Caki2 (cell line): ENCODE data around the gene PPM1B. TPM values are rescaled to one million over a fixed set of nuclear protein-coding genes. Genes with fewer than 3 reads are reported as not detected.
"Not testable (repeated sequence)": the region's sequence is repeated elsewhere in the genome, so short reads cannot be mapped to it uniquely, and the experiment has no call there.

Experiments used
- DNase-seq: peaks from one replicate; pipeline ENCODE4 v3.0.0-alpha.2; 2015; ENCODE audit warnings: low read depth
- in situ Hi-C: cut with HindIII; loops from 2 replicates; pipeline ENCODE4 v1.10.0; 2016; ENCODE audit warnings: low sequenced_read_pairs, low pct_unique_long_range_greater_than_20kb, mixed read lengths
- total RNA-seq: library from RNA; depleted of rRNA; stranded (reverse); fragments of >200 nt; shearing (Covaris generic); gene quantifications from 2 replicates; pipeline ENCODE4 v1.2.3, GENCODE V29; 2014; ENCODE audit warnings: low replicate concordance

Gene PPM1B
- total RNA-seq, 1 experiment from 2014 or later: 22.5 TPM

DNA sequence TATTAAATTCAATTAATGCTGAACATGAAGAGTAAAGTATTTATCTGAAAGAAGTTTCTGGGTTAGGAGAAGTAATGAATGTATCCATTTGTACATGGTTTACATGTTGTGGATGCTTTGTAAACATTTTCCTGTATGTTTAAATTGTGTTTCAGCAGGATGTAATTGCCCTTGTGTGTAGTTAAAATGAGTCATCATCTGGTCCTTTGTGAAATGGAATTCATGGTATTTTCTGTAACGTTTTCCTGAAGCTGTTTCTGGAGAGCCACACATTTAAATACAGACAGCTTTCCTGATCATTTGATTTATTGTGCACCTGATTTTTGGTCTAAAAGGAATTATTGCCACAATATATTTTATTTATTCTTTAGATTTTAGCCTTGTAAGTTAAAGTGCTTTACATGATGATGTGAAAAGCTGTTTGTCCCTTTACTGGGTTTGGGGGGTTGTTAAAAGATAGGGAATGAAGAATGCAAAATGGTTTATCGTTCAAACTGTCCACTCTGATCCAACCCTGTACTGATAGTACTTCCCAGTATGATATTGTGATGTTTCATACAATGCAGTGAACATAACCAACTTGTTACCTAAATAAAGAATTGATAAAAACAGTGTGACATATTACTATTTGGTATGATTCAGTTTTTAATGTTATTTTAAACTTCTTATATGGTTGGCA lies 64.9 kb downstream of the PPM1B start:
- DNase-seq: peak; percentile 66

DNA sequence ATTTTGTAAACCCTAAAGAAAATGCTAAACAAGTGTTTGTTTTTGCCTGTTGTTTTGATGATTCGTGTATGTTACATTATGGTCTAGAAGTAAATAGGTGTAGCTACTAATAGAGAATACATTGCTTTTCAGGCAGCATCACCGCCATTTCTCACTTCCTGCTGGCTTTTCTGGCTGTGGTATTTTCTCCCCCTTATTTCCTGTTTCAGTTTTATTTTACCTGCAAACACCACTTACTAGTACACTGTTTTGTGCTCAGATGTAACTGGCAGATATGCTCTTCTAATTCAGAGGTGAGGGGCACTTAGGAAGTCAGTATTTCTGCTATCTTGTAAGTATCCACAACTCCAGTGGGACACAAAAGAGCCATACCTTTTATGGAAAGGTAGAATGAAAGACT lies 68.5 kb downstream of the PPM1B start:
- in situ Hi-C loops: no loop called here
- DNase-seq: no peak

More for the DNA sequence above, 64.9 kb downstream of the PPM1B start:
- in situ Hi-C loops: no loop called here

DNA sequence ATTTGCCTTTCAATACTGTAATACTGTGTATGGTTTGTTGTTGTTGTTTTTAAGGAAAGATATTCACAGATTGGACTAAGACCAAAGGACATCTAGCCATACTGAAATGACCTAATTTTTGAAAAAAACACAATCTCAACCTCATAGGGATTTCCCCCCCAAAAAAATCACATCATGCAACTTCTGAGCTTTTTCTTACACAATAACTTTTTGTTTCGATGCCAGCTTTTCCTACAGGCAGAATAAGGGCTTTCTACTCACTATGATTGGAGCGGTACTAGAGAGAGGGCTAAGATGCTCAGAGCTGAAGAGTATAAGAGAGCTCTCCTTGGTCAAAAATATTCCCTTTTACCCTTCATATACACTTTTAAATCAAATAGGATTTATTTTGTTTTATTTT lies 74.2 kb downstream of the PPM1B start:
- no peak for DNase-seq
- in situ Hi-C loops: no loop called here

DNA sequence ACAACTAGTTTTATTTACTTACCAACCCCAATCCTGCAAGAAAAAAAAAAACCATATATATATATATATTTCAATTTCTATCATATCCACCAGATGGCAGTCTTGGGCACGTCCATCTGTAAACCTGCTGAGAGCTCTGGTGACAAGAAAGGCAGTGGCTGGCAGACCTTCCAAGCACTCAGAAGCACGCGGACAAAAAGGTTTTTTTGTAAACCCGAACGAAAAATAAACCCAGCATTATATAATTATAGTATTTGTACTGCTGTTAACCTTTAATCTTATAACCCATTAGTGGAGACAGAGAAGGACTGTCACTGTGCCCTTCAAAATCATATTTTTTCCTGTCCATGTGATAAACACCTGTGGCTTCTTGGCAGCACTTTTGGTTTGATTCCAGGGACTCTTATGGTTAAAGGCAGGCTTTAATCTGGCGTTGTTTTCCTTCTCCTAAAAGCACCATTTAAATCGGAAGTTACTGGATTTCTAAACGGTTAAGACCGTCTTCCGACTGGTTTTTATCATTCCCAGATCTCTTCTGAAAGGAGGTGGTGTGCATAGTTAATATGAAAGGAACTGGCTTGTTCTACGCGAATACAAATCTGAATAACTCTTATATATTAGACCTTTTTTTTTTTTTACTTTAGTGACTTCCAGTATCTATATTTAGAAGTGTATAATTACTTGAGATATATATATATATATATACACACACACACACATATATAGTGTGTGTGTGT lies 75.6 kb downstream of the PPM1B start:
- DNase-seq: peak; percentile 83
- in situ Hi-C loops: no loop called here

DNA sequence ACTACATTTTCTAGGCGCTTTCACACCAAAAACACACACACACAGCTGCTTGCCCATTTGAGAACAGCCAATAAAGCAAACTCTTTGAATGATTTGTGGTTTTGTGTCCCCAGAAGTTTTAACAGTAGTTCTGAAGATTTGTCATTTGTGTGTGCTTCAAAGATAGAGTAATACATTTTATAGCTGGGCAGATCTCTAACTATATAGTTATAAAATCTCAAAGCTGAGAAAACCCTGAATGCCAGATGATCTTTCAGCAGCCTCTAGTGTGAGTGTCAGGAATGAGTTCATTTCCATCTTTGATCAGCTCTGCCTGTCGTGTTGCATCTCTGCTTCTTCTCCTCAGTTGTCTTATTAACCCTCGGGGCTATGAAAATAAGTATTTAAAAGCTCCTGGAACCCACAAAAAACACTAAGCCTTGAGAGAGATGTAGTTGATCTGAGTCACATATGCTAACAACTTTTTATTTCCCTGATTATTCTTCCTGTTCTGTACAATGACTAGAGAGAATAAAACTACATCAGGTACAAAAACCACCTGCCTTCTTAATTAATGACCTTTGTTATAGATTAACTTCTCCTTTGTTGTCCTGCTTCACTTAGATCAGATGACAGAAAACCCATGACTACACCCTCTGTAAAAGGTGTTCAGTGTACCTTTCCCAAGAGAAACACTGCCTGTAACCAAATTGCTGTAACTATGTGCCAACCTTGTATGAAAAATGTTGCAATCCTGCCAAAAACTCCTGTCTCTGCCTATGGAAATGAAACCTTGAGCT lies 76.6 kb downstream of the PPM1B start:
- in situ Hi-C loops: no loop called here
- DNase-seq: peak; percentile 95

DNA sequence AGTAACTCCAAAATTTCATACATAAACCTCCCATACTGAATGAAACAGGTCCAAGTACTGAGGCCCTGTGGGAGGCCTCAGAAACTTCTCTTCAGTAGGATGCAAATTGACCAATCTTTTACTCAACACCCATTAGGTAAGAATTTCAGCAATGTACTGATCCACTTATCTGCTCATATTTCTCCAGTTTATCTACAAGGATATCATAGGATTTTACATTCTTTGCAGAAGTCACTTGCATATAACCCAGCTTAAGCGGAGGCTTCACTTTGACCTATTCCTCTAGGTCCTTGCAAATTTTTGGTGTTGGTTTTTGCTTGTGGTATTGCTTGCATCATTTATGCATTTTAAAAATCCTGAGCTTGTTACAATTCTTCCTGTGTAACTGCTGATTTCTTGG lies 77.8 kb downstream of the PPM1B start:
- in situ Hi-C loops: no loop called here

DNA sequence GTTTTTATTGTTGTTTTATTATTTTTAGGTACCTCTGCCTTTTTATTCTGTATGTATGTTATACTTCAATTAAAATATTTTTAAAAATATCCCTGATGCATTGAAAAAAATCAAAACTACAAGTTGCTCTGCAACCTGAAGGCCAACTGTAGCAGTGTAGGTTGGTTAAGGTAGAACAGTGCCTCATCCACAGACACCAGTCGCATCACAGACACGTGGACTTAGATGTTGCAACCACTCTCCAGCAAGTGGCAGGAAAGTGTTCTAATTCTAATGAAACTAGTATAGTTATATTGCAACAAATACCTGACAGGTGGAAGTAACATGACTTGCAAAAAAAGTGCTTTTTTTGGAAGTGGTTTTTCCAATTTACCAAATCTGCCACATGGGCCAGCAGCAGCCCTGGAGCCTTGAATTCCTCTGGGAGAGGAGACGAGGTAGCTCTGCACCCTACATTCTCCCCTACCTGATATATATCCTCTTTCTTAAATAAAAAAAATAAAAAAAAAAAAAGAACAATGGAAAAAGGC lies 78.2 kb downstream of the PPM1B start:
- DNase-seq: no peak
- in situ Hi-C loops: no loop called here

More for the DNA sequence above, 77.8 kb downstream of the PPM1B start:
- DNase-seq: peak; percentile 21

DNA sequence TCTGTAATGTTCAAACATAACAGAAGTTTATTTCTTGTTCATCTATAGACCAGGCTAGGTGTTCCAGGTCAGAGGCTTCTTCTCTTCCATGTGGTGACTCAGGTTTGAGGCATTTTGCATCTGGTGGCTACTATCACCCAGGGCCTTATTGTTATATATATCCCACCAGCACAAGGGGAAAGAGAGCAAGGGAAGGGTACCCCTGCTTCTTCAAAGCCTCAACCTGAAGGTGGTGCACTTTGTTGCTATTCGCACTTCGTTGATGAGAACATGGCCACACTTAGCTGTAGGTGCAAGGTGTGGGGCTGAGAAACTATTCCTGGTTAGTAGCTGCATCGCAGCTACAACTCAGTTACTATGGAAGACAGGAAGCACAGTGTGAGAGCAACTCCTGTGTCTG lies 79.2 kb downstream of the PPM1B start:
- no peak for DNase-seq
- in situ Hi-C loops: no loop called here

DNA sequence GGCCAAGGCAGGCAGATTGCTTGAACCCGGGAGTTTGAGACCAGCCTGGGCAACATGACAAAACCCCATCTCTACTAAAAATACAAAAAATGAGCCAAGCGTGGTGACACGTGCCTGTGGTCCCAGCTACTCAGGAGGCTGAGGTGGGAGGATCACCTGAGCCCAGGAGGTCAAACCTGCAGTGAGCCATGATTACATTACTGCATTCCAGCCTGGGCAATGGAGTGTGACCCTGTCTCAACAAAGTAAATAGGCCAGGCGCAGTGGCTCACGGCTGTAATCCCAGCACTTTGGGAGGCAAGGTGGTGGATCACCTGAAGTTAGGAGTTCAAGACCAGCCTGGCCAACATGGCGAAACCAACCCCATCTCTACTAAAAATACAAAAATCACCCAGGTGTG lies 80.6 kb downstream of the PPM1B start:
- in situ Hi-C loops: not testable (repeated sequence)
- peak; percentile 51 for DNase-seq

DNA sequence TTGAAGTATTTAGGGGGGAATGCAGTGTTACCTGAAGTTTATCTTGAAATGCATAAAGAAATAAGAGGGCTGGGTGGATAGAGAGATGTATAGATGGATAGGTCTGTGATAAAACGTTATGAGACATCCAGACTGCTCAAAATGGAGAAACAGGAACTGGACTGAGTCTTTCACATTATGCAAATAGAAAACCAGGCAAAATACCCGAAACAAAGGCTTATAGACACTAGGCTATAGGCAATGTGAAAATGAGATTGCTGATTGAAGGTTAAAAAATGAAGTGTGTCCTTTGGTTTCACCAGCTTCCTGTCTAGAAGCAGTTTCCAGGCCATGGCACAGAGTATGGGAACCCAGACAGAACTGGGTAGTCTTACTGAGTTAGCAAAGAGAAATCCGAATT lies 81.7 kb downstream of the PPM1B start:
- no peak for DNase-seq
- in situ Hi-C loops: no loop called here

DNA sequence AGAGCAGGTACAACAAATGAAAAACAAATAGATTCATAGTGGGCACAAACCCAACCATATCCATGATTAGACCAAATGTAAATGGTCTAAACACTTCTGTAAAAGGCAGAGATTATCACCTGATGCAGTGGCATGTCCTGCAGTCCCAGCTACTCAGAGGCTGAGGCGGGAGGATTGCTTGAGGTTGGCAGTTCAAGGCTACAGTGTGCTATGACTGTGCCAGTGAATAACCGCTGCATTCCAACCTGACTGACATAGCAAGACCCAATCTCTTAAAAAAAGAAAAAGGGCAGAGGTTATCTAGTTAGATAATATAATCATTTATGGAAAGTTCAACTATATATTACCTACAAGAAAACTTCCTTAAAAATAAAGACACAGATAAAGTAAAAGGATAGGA lies 85.3 kb downstream of the PPM1B start:
- in situ Hi-C loops: no loop called here
- DNase-seq: no peak

DNA sequence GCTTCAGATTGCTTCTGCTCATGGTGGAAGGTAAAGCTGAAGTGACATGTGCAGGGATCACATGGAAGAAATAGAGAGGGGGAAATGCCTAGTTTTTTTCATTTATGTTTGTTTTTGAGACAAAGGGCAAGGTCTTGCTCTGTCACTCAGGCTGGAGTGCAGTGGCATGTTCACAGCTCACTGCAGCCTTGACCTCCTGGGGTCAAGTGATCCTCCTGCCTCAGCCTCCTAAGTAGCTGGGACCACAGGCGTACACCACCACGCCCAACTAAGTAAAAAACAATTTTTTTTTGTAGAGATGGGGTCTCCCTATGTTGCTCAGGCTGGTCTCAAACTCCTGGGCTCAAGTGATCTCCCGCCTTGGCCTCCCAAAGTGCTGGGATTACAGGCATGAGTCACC lies 87.0 kb downstream of the PPM1B start:
- DNase-seq, in situ Hi-C loops: not testable (repeated sequence)

DNA sequence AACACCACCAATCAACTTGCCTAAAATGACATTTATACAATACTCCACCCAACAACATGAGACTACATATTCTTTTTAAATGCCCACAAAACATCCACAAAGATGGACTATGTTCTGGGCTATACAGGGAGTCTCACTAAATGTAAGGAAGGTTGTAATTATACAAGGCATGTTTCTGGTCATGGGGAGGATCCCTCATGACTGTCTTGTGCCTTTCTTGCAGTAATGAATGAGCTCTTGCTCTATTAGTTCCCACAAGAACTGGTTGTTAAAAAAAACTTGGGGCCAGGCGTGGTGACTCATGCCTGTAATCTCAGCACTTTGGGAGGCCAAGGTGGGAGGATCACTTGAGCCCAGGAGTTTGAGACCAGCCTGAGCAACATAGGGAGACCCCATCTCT lies 89.1 kb downstream of the PPM1B start:
- in situ Hi-C loops, DNase-seq: not testable (repeated sequence)

DNA sequence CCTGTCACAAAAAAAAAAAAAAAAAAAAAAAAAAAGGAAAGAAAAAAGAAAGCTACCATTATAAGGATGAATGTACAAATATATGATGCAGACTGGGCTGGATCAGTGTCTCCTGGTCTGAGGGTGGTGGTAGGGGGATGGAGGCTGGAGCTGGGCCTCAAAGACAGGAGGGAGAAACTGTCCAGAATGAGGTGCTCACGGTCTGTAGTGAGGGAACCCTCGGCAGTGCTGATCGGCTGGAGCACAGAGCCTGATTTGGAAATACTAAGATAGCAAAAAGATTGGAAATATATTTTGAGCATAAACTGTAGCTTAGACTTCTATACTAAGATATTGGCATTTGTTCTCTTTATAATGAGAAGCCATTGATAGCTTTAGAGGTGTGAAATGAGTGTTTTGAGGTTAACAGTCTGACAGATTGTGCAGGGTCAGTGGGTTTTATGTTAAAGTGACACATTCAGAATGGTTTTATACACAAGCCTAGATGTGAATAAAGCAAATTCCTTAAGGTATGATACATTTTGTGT lies 98.7 kb downstream of the PPM1B start:
- in situ Hi-C loops: no loop called here
- DNase-seq: no peak

DNA sequence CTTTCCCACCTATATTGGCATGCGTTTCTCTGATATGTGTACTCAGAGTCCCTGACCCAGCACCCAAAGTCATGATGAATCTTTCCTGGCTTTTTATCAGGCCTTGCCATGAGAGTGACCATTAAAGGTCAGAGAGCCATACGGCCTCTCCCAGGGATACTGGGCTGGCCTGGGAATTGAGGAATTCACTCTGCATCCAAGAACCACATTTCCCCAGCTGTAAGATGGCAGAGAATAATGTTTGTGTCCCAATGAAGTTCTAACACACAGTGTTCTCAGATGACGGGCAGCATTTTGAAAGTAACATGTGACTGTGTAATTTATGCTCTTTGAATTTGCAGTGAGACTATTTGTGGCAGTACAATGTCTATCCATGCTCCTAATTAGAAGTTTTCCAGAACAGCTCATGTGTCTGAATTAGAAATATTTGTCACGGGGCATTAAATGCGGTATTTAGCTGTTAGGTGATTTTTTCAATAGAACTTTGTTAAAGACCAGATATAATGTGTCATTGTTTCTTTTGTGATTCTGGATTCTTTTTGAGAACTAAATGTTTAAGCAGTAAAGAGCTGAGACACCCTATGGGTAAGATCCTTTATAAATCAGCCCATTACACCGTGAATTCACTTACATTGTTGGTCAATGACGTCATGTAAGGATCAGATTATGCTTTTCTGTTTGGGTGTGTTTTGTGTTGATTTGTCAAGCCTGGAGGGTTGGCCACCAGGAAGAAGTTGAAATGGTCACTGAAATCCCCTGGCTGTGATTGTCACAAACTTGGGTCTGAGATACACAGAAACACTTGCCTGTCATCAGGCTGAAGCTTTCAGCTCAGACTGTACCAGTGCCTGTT lies 99.3 kb downstream of the PPM1B start:
- in situ Hi-C loops: no loop called here
- DNase-seq: peak; percentile 94

DNA sequence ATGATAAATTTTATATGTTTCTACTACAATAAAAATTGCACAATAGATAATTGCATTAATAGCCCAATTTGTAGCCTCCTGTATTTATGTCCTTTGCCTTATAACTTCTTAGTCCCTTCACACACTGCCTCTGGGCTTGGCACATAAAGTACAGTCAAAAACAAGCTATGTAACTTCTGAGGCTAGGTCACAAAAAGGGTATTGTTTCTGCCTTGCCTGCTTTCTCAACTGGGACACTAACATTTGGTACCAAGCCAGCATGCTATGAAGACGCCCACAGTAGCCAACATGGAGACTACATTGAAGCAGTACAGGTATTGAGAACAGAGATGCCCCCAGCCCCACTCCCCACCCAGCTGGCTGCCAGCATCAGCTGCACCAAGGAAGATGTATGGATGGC lies 101.2 kb downstream of the PPM1B start:
- in situ Hi-C loops: no loop called here
- DNase-seq: no peak

DNA sequence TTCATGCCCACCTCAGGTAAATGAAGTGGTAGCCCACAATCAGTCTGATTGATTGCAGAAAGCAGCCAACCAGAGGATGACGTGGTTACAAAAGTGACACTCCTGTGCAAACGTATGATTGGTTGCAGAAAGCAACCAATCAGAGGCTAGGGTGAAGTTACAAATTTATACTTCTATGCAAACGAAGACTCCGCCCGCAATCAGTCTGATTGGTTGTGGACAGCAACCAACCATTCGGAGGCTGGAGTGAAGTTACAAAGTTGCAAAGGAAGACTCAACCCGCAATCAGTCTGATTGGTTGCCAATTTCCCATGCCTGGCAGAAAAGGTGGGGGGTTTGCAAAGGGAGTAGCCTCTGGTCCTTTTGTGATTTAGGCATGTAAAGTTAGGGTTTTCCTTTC lies 102.6 kb downstream of the PPM1B start:
- no peak for DNase-seq

DNA sequence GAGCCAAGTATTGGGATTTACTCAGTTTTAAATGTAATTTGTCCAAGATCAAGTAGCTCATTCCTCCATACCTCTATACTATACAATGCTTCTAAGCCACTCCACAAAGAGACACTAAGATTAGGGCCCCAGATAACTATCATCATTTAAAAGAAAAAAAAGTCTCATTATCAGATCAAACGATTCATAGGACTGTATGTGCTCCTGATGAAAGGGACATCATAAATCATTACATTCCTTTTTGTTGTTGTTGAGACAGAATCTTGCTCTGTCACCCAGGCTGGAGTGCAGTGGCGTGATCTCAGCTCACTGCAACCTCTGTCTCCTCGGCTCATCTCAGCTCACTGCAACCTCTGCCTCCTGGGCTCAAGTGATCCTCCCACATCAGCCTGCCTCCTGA lies 104.4 kb downstream of the PPM1B start:
- in situ Hi-C loops: no loop called here
- DNase-seq: no peak

More for the DNA sequence above, 102.6 kb downstream of the PPM1B start:
- in situ Hi-C loops: no loop called here
